ENCODE results near the gene ANKS1B.

DNA sequence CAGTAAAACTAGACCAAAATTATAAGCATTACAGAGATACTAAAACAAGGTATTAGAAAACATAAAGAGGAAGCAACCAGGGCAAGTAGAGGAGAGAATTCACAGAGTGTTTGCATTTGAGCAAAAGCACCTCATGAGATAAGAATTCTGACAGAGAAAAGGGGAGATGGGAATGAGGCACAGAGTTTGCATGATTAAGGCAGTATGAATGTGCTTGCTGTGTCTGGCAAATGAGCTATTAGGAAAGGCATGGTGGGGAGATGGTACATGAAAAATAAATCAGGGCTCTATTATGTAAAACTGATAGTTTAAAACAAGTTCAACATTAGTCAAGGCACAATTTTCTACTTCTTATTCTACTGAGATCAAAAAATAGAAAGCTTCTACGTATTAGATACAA, 314.1 kb downstream of the ANKS1B start:
- TF ChIP-seq ZNF8 (CRISPR knock-in tag; IDR thresholded peaks at IDR 0.05), result no peak
- TF ChIP-seq, protein P1, sequence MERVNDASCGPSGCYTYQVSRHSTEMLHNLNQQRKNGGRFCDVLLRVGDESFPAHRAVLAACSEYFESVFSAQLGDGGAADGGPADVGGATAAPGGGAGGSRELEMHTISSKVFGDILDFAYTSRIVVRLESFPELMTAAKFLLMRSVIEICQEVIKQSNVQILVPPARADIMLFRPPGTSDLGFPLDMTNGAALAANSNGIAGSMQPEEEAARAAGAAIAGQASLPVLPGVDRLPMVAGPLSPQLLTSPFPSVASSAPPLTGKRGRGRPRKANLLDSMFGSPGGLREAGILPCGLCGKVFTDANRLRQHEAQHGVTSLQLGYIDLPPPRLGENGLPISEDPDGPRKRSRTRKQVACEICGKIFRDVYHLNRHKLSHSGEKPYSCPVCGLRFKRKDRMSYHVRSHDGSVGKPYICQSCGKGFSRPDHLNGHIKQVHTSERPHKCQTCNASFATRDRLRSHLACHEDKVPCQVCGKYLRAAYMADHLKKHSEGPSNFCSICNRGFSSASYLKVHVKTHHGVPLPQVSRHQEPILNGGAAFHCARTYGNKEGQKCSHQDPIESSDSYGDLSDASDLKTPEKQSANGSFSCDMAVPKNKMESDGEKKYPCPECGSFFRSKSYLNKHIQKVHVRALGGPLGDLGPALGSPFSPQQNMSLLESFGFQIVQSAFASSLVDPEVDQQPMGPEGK (CRISPR knock-in tag; IDR thresholded peaks at IDR 0.05; ENCODE audit: borderline replicate concordance), result no peak
- no peak for TF ChIP-seq ZFP3 (CRISPR knock-in tag; IDR thresholded peaks at IDR 0.05)
- no peak for TF ChIP-seq ZFP30 (CRISPR knock-in tag; IDR thresholded peaks at IDR 0.05)
- peak; percentile 70 for TF ChIP-seq ISL1 (CRISPR knock-in tag; IDR thresholded peaks at IDR 0.05)
- no peak for TF ChIP-seq ARNTL (CRISPR knock-in tag; IDR thresholded peaks at IDR 0.05; ENCODE audit: borderline replicate concordance, low read depth)
- no peak for TF ChIP-seq GLIS3 (CRISPR knock-in tag; IDR thresholded peaks at IDR 0.05)
- TF ChIP-seq SNAI2 (CRISPR knock-in tag; IDR thresholded peaks at IDR 0.05), result no peak
- TF ChIP-seq ZC3H10 (CRISPR knock-in tag; IDR thresholded peaks at IDR 0.05), result no peak
- TF ChIP-seq BACH2 (CRISPR knock-in tag; IDR thresholded peaks at IDR 0.05; ENCODE audit: borderline replicate concordance), result no peak
- no peak for TF ChIP-seq RARB (CRISPR knock-in tag; IDR thresholded peaks at IDR 0.05)
- no peak for TF ChIP-seq PPARA (CRISPR knock-in tag; IDR thresholded peaks at IDR 0.05; ENCODE audit: borderline replicate concordance)
- TF ChIP-seq TCF4 (CRISPR knock-in tag; IDR thresholded peaks at IDR 0.05; ENCODE audit: borderline replicate concordance), result no peak
- TF ChIP-seq, protein P2, sequence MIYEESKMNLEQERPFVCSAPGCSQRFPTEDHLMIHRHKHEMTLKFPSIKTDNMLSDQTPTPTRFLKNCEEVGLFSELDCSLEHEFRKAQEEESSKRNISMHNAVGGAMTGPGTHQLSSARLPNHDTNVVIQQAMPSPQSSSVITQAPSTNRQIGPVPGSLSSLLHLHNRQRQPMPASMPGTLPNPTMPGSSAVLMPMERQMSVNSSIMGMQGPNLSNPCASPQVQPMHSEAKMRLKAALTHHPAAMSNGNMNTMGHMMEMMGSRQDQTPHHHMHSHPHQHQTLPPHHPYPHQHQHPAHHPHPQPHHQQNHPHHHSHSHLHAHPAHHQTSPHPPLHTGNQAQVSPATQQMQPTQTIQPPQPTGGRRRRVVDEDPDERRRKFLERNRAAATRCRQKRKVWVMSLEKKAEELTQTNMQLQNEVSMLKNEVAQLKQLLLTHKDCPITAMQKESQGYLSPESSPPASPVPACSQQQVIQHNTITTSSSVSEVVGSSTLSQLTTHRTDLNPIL (CRISPR knock-in tag; IDR thresholded peaks at IDR 0.05; ENCODE audit: low read depth), result no peak
